IMR-90 (cell line): ENCODE data around the gene SLC2A13. TPM values are rescaled to one million over a fixed set of nuclear protein-coding genes. Genes with fewer than 3 reads are reported as not detected.

Source experiments
- ATAC-seq: fragments of 200-7000 bp; cut with Tn5 transposase; 2 replicates; pipeline ENCODE4 v1.9.1; 2020; ENCODE audit warnings: low read depth, mild to moderate bottlenecking, moderate library complexity
- BruUV-seq: library from RNA; stranded (reverse); fragments of 400-500 nt; replicated peaks from 2 replicates; lab custom pipeline; 2021; lab: Mats Ljungman, UMichigan
- CTCF ChIA-PET: fragments of 300-600 bp; formaldehyde crosslinking; extraction: SDS; loops from one replicate; lab custom pipeline; 2021; ENCODE audit warnings: antibody characterized with exemption; lab: Yijun Ruan, JAX
- POLR2A ChIA-PET: fragments of 300-600 bp; sonication (Branson Sonifier 250); formaldehyde crosslinking; loops from one replicate; lab custom pipeline; 2022; ENCODE audit warnings: antibody characterized with exemption; ENCODE audit not compliant: unreplicated experiment; lab: Charles Lee
- DNase-seq: peaks from one replicate; pipeline ENCODE4 v3.0.0; 2013
- H2AFZ ChIP-seq: replicated peaks from 2 replicates; pipeline ENCODE3; 2013; ENCODE audit warnings: low read length, mild to moderate bottlenecking; ENCODE audit not compliant: poor library complexity
- H2AK5ac ChIP-seq: 2 replicates; pipeline ENCODE4 v1.6.1; 2013; ENCODE audit warnings: low read depth, low read length, inconsistent platforms
- H2AK9ac ChIP-seq: replicated peaks from 2 replicates; pipeline ENCODE3; 2013; ENCODE audit warnings: mild to moderate bottlenecking, low read depth, low read length, moderate library complexity; ENCODE audit not compliant: poor library complexity
- H2BK120ac ChIP-seq: 2 replicates; pipeline ENCODE4 v1.6.1; 2013; ENCODE audit warnings: low read depth, low read length, inconsistent platforms
- H2BK15ac ChIP-seq: 3 replicates; pipeline ENCODE4 v1.6.1; 2013; ENCODE audit warnings: low read depth, low read length, inconsistent platforms
- H2BK20ac ChIP-seq: 2 replicates; pipeline ENCODE4 v1.6.1; 2013; ENCODE audit warnings: low read depth, mild to moderate bottlenecking, inconsistent platforms, low read length, moderate library complexity
- H2BK5ac ChIP-seq: 2 replicates; pipeline ENCODE4 v1.6.1; 2013; ENCODE audit warnings: mild to moderate bottlenecking, low read depth, low read length, inconsistent platforms; ENCODE audit not compliant: poor library complexity, severe bottlenecking
- H3K14ac ChIP-seq: replicated peaks from 2 replicates; pipeline ENCODE4 v1.6.1; 2013; ENCODE audit warnings: low read depth, low read length, inconsistent platforms
- H3K18ac ChIP-seq: 2 replicates; pipeline ENCODE4 v1.6.1; 2013; ENCODE audit warnings: low read depth, low read length, control low read depth
- H3K23ac ChIP-seq: 2 replicates; pipeline ENCODE4 v1.6.1; 2013; ENCODE audit warnings: low read depth, low read length, inconsistent platforms
- H3K27ac ChIP-seq: 2 replicates; pipeline ENCODE4 v1.5.1; 2013; ENCODE audit warnings: mild to moderate bottlenecking, control low read depth, low read length; ENCODE audit not compliant: insufficient read depth
- H3K27me3 ChIP-seq: 2 replicates; pipeline ENCODE4 v1.6.1; 2013; ENCODE audit warnings: low read length; ENCODE audit not compliant: control insufficient read depth, insufficient read depth
- H3K36me3 ChIP-seq: 2 replicates; pipeline ENCODE4 v1.6.1; 2013; ENCODE audit warnings: low read length, mixed read lengths; ENCODE audit not compliant: control insufficient read depth, insufficient read depth
- H3K4ac ChIP-seq: 2 replicates; pipeline ENCODE4 v1.6.1; 2013; ENCODE audit warnings: low read depth, low read length, inconsistent platforms
- H3K4me1 ChIP-seq: 2 replicates; pipeline ENCODE4 v1.6.1; 2013; ENCODE audit warnings: low read length, mixed read lengths; ENCODE audit not compliant: control insufficient read depth, insufficient read depth
- H3K4me2 ChIP-seq: 2 replicates; pipeline ENCODE4 v1.6.1; 2013; ENCODE audit warnings: low read depth, mild to moderate bottlenecking, control low read depth, low read length, moderate library complexity
- H3K4me3 ChIP-seq: 2 replicates; pipeline ENCODE4 v1.5.1; 2013; ENCODE audit warnings: low read depth, mild to moderate bottlenecking, control low read depth, low read length, moderate library complexity; ENCODE audit not compliant: insufficient read depth
- H3K56ac ChIP-seq: 2 replicates; pipeline ENCODE4 v1.6.1; 2013; ENCODE audit warnings: low read length, inconsistent platforms; ENCODE audit not compliant: insufficient read depth; ENCODE audit errors: extremely low read depth
- H3K79me1 ChIP-seq, 2 experiments: 2 replicates each; pipeline ENCODE4 v1.6.1; 2013; ENCODE audit warnings: low read length in 2 of 2, inconsistent platforms in 1 of 2, low read depth in 1 of 2
- H3K9ac ChIP-seq: 2 replicates; pipeline ENCODE4 v1.6.1; 2013; ENCODE audit warnings: low read depth, low read length, control low read depth
- H3K9me1 ChIP-seq: 2 replicates; pipeline ENCODE4 v1.6.1; 2013; ENCODE audit warnings: low read length, inconsistent platforms; ENCODE audit not compliant: insufficient read depth
- H3K9me3 ChIP-seq: 2 replicates; pipeline ENCODE4 v1.6.1; 2013; ENCODE audit warnings: low read length; ENCODE audit not compliant: control insufficient read depth, insufficient read depth
- H4K20me1 ChIP-seq: 2 replicates; pipeline ENCODE4 v1.6.1; 2013; ENCODE audit warnings: low read length, inconsistent platforms; ENCODE audit not compliant: insufficient read depth
- H4K5ac ChIP-seq: 2 replicates; pipeline ENCODE4 v1.6.1; 2013; ENCODE audit warnings: mild to moderate bottlenecking, low read depth, low read length, control low read depth
- H4K8ac ChIP-seq, 2 experiments: 2 replicates each; pipeline ENCODE4 v1.6.1; 2013; ENCODE audit warnings: low read depth in 2 of 2, low read length in 2 of 2, control low read depth in 1 of 2, inconsistent platforms in 1 of 2
- H4K91ac ChIP-seq: 2 replicates; pipeline ENCODE4 v1.6.1; 2013; ENCODE audit warnings: low read depth, low read length, inconsistent platforms; ENCODE audit not compliant: insufficient read depth
- BHLHE40 ChIP-seq: fragments of 150-350 bp; IDR thresholded peaks from 2 replicates; pipeline ENCODE4 v1.6.1; 2016; ENCODE audit warnings: mild to moderate bottlenecking, low read depth, low read length
- CEBPB ChIP-seq: IDR thresholded peaks from 2 replicates; pipeline ENCODE4 v1.6.1; 2012; ENCODE audit warnings: low read depth, low read length, improper control_type of control experiment
- CHD1 ChIP-seq: IDR thresholded peaks from 2 replicates; pipeline ENCODE4 v1.6.1; 2012; ENCODE audit warnings: low read depth, low read length, improper control_type of control experiment
- MAZ ChIP-seq: IDR thresholded peaks from 2 replicates; pipeline ENCODE4 v1.6.1; 2012; ENCODE audit warnings: low read depth, mild to moderate bottlenecking, low read length, improper control_type of control experiment, moderate library complexity, borderline replicate concordance
- MXI1 ChIP-seq: IDR thresholded peaks from 2 replicates; pipeline ENCODE4 v1.6.1; 2012; ENCODE audit warnings: low read depth, mild to moderate bottlenecking, low read length, moderate library complexity, borderline replicate concordance
- POLR2A ChIP-seq: IDR thresholded peaks from 2 replicates; pipeline ENCODE4 v1.6.1; 2012; ENCODE audit warnings: mild to moderate bottlenecking, low read depth, low read length
- RAD21 ChIP-seq: IDR thresholded peaks from 2 replicates; pipeline ENCODE4 v1.6.1; 2012; ENCODE audit warnings: low read length, improper control_type of control experiment
- RCOR1 ChIP-seq: IDR thresholded peaks from 2 replicates; pipeline ENCODE4 v1.6.1; 2012; ENCODE audit warnings: mild to moderate bottlenecking, low read length, improper control_type of control experiment; ENCODE audit not compliant: insufficient replicate concordance
- RFX5 ChIP-seq: IDR thresholded peaks from 2 replicates; pipeline ENCODE4 v1.8.0; 2012; ENCODE audit warnings: low read depth, mild to moderate bottlenecking, low read length, moderate library complexity
- WGBS, 2 experiments: methylation state at CpG; one replicate each; pipeline versions ENCODE4 v1.1.5 to v1.1.7; 2013; ENCODE audit warnings: missing lambda C conversion rate in 2 of 2; ENCODE audit not compliant: insufficient read length in 1 of 2; ENCODE audit errors: extremely low coverage in 2 of 2; 5-methylcytosine and 5-hydroxymethylcytosine counted together
- dilution Hi-C: fragments of 300-500 bp; cut with HindIII; formaldehyde crosslinking; loops from one replicate; pipeline ENCODE4 v1.14.3; 2018; ENCODE audit warnings: low sequenced_read_pairs; ENCODE audit not compliant: unreplicated experiment
- in situ Hi-C: fragments of 300-500 bp; cut with MboI; formaldehyde crosslinking; loops from 3 replicates; pipeline ENCODE4 v1.14.3; 2019; ENCODE audit warnings: low sequenced_read_pairs, inconsistent platforms, mixed read lengths
- intact Hi-C: fragments of 100-400 bp; cut with micrococcal nuclease; formaldehyde crosslinking; loops from 2 replicates; pipeline ENCODE4 v1.10.0; 2022
- polyA plus RNA-seq, 3 experiments: library from polyadenylated mRNA; depleted of rRNA; stranded (reverse); fragments of >200 nt; gene quantifications; 2 replicates each; pipeline ENCODE4 v1.2.3, GENCODE V29; 2012; ENCODE audit warnings: low replicate concordance in 1 of 3
- total RNA-seq: library from RNA; depleted of rRNA; stranded (reverse); fragments of >200 nt; gene quantifications from 2 replicates; pipeline ENCODE4 v1.2.3, GENCODE V29; 2012
- TF ChIP-seq, protein P1 (sequence below): fragments of 150-350 bp; IDR thresholded peaks from 2 replicates; pipeline ENCODE4 v1.6.1; 2017; ENCODE audit warnings: mild to moderate bottlenecking, antibody characterized with exemption, low read length, low read depth

Gene SLC2A13
- total and polyA plus RNA-seq, 2 of the 4 experiments (the other 2 are of a cell fraction) = 1.5 to 3.9 TPM

- ATAC-seq (no peak), DNase-seq (no peak)
- Histone ChIP-seq H3K56ac (no peak overlapping the region), H3K27ac (no peak overlapping the region), H3K23ac (no peak overlapping the region), H4K5ac (no peak overlapping the region), H3K9ac (no peak overlapping the region), H3K14ac (no peak overlapping the region), H3K4me2 (no peak overlapping the region), H2BK5ac (no peak overlapping the region), H2BK20ac (no peak overlapping the region), H3K9me3 (no peaks in the 10 kb centered on the region), H2AK9ac (no peak overlapping the region), H3K4ac (no peak overlapping the region), H3K27me3 (no peaks in the 10 kb centered on the region), H3K4me1 (no peaks in the 10 kb centered on the region), H3K4me3 (no peak overlapping the region), H4K8ac (no peak overlapping the region), H4K20me1 (no peaks in the 10 kb centered on the region), H3K36me3 (no peaks in the 10 kb centered on the region), H3K18ac (no peak overlapping the region), H4K91ac (no peak overlapping the region), H3K79me1 (no peaks in the 10 kb centered on the region), H2BK120ac (no peak overlapping the region), H2AFZ (no peak overlapping the region), H2AK5ac (no peak overlapping the region), H2BK15ac (no peak overlapping the region), H3K9me1 (no peaks in the 10 kb centered on the region)
- BruUV-seq = no TSS peak
- intact Hi-C loops (no loop called here), in situ Hi-C loops (no loop called here), dilution Hi-C loops (no loop called here)
- ChIA-PET POLR2A (no interaction called here), CTCF (no interaction called here)
- TF ChIP-seq, protein P1, sequence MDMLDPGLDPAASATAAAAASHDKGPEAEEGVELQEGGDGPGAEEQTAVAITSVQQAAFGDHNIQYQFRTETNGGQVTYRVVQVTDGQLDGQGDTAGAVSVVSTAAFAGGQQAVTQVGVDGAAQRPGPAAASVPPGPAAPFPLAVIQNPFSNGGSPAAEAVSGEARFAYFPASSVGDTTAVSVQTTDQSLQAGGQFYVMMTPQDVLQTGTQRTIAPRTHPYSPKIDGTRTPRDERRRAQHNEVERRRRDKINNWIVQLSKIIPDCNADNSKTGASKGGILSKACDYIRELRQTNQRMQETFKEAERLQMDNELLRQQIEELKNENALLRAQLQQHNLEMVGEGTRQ = no peak
- no peak for TF ChIP-seq MXI1
- no peak for TF ChIP-seq MAZ
- no peak for TF ChIP-seq BHLHE40
- no peak for TF ChIP-seq CHD1
- TF ChIP-seq RFX5 = no peak
- TF ChIP-seq POLR2A = no peak
- TF ChIP-seq RAD21 = no peak
- TF ChIP-seq CEBPB = no peak
- TF ChIP-seq RCOR1 = no peak
- no CpG with 5 or more reads among the region's 2 CpGs for WGBS, 2 experiments
Measured at GRCh38 chr12:40045656-40046055, 60.2 kb downstream of the SLC2A13 start.
